ENCODE measurements around the gene ASF1A.

ASF1A gene

GRCh38 chr6:118917546-118918328 lies 23.8 kb downstream of the ASF1A start:
- DNase-seq, result no peak

DNA sequence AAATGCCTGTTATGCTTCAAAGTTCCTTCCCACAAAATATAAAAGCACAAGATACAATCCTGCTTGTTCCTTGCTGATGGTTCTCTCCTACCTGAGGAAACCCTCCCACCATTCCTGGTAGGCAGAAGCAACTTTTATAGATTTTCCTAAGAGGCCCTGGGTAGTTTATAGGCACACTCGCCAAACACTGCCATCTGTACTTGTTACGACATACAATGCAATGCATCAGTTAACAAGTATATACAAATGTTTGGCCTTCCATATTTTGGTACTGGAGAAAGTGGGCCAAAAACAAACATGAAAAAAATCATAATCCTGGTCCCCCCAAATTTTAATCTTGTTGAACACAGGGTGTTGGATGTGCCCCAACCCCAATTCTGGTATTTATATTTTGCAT lies 24.4 kb downstream of the ASF1A start:
- no peak for DNase-seq

DNA sequence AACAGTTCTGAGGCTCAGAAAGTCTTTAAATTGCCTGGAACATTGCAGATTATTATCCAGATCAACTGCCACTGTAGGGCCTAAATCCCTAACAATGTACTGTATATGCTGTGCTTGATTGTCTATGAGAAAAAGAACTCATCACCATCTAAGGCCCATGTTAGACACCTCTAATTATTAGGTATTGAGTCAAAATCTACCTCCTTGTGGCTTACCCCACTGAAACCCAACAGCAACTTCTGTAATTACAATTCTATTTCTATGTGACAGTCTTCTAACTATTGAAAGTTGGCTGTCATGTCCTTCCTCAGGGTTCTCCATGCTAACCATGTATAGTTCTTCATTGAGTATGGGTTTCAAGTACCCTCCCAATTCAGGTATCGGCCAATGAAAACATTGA lies 27.1 kb downstream of the ASF1A start:
- DNase-seq, result no peak

DNA sequence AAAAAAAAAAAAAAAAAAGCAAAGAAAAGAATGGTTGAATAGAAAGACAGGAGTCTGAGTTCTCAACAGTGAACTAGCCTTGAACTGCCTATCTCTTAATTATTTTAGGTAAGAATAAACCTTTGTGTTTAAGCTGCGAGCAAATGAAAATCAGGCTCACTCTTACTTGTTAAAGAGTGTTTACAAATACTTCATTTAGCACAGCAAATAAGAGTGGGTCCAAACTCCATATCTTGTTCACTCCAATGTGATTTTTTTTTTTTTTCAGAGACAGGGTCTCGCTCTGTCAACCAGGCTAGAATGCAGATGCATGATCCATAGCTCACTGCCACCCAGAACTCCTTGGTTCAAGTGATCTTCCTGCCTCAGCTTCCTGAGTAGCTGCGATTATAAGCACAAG lies 29.1 kb downstream of the ASF1A start:
- no peak for DNase-seq

- no peak for DNase-seq
These were observed 36.7 kb downstream of the ASF1A start for GRCh38 chr6:118930680-118931079.

- DNase-seq, result no peak
These were observed 37.5 kb downstream of the ASF1A start for GRCh38 chr6:118931436-118931835.

- DNase-seq, result no peak
These were observed 38.5 kb downstream of the ASF1A start for GRCh38 chr6:118932421-118932820.

DNA sequence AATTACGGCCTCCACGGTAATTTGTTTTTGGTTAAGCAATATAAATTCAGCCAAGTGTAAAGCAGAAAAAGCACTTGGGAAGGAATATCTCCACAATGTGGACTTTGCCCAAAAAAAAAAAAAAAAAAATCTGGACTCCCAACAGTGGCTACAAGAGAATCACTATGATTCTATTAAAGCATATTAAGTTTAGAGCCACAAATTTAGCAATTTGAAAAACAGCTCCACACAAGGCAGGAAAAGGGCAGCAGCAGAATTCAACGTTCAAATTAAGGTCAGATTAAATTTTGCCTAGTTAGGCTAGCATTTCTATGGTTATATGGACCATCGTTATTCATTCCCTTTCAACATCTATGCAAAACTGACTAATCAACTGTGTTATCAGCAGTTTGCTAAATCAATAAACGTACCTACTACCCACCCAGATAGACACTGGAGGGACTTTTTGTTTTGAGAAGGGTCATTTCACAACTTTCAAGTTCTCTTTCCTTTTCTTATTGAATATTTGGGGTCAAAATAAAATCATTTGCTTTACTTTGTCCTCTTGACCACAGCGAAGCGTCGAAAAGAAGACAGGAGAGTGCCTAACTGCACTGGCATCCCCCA lies 40.0 kb downstream of the ASF1A start:
- DNase-seq, result no peak

DNA sequence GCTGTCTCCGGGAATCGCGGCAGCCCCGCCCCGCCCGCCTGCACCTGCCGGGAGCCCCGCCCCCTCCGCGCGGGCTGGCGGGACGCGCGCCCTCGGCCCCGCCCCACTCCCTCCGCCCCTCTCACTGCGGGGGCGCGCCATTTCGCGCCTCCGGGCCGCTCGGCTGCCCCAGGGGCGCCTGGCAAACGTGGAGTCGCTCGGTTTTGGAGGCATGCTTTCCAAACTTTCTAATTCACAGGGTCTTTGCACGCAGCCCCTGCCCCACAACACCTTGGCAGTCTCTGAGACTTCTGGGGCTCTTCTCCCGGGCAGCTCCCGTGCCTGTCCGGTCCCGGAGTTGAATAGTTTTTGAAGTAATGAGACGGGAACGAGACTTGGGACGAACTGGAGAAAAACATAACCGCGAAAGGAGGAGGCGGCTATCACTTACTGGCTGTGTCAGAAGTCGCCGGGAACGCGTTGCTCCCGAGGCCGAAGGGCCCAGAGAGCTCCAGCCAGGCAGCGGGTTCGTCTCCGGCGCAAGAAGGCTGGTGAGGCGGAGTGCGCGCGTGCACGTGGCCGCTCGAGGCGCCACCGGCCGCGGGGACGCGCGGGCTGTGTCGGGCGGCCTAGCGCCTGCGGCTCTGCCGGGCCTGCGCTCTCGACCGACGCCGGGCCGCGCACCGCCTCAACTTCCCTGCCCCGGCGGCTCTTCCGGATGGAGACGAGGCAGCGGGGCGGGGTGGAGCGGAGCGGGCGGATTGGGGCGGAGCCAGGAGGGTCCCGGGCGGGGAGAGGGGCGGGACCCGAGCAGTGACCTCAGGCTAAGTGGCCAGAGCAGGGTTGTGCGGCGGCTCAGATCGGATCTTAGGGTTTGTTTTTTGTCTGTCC lies 40.7 kb downstream of the ASF1A start, which contains the start of gene MCM9:
Gene MCM9 (minus strand): TSS at position 699 of the 870 bp plus-strand sequence. CDS start 3,436 bp downstream, outside the sequence.
- peak; percentile 93 for DNase-seq

- DNase-seq, result no peak
These were observed 41.3 kb downstream of the ASF1A start for GRCh38 chr6:118935331-118935668.

- no peak for DNase-seq
These were observed 42.2 kb downstream of the ASF1A start for GRCh38 chr6:118935978-118936703.

- DNase-seq, result no peak
These were observed 45.7 kb downstream of the ASF1A start for GRCh38 chr6:118939683-118940082.

- no peak for DNase-seq
These were observed 46.8 kb downstream of the ASF1A start for GRCh38 chr6:118940770-118941169.

DNA sequence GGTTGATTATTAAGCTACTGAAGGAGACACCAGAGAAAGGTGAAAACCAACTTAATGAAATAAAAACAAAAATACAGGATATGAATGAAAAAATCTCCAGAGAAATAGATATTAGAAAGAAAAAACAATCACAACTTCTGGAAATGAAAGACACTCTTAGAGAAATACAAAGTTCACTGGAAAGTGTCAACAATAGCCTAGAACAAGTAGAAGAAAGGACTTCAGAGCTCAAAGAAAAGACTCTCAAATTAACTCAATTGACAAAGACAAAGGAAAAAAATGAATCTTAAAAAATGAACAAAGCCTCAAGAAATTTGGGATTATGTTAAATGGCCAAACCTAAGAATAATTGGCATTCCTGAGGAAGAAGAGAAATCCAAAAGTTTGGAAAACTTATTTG lies 51.3 kb downstream of the ASF1A start:
- no peak for DNase-seq

GRCh38 chr6:118952683-118953082 lies 58.7 kb downstream of the ASF1A start:
- DNase-seq, result no peak

- DNase-seq, result no peak
These were observed 59.4 kb downstream of the ASF1A start for GRCh38 chr6:118953391-118953790.

Measured in activated CD4-positive, alpha-beta T cell treated with anti-CD3 and anti-CD28 coated beads, Interleukin-10, Interleukin-2, amounts not matched to agents 100 ng/mL and 50 ng/mL, durations not matched to agents 16 hours and 8 hours (primary cell).